Spleen (tissue), 3 donors: ENCODE data around the gene CCDC91.

Experiments used
- POLR2A ChIP-seq, 3 donors: fragments of 450-650 bp; IDR thresholded peaks; one replicate each; pipeline ENCODE4 v1.5.1; 2017; ENCODE audit warnings: antibody characterized with exemption in 3 of 3, mild to moderate bottlenecking in 1 of 3
- POLR2AphosphoS5 ChIP-seq, 3 donors: sonication (generic); formaldehyde crosslinking; IDR thresholded peaks; one replicate each; pipeline ENCODE4 v1.5.1; 2017; ENCODE audit warnings: antibody characterized with exemption in 3 of 3

DNA sequence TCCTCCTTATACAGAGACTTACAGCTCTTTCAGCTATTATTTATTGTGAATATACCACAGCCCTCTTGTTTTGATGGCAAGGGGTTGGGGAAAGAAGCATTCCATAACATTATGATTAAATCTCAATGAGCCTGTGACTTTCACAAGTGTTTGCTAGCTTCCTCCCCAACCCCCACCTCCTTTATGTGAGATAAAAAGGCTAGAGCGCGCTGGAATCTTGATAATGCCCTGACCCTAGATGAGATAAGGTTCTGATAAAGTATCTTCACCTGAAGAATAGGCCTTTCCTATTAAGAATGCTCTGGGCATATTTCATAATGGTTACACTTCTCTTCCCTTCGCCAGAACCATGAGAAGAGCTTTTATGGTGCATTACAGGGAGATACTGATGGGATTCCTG lies 236.8 kb downstream of the CCDC91 start:
- TF ChIP-seq POLR2AphosphoS5 (IDR thresholded peaks at IDR 0.05) (no peak), POLR2A (IDR thresholded peaks at IDR 0.05) (no peak)
